AG04449 (cell line): ENCODE data around the gene RNF222.
"Not testable (repeated sequence)": the region's sequence is repeated elsewhere in the genome, so short reads cannot be mapped to it uniquely, and the experiment has no call there.

Source experiments
- CTCF ChIA-PET: fragments of 350-600 bp; formaldehyde crosslinking; extraction: SDS; loops from one replicate; lab custom pipeline; 2021; ENCODE audit warnings: antibody characterized with exemption; lab: Yijun Ruan, JAX
- POLR2A ChIA-PET: fragments of 400-600, 350-600 bp; formaldehyde crosslinking; extraction: SDS; loops from one replicate; lab custom pipeline; 2020; ENCODE audit warnings: antibody characterized with exemption, inconsistent platforms; lab: Yijun Ruan, JAX
- DNase-seq: peaks from one replicate; pipeline ENCODE4 v3.0.0-alpha.2; 2010; ENCODE audit warnings: low read depth, low spot score
- H3K4me3 ChIP-seq: 2 replicates; pipeline ENCODE4 v1.5.1; 2011; ENCODE audit warnings: low read depth, mild to moderate bottlenecking, control low read depth, low read length
- TF ChIP-seq, protein P1 (sequence below): IDR thresholded peaks from one replicate; pipeline ENCODE4 v1.5.1; 2011; ENCODE audit warnings: mild to moderate bottlenecking, moderate library complexity, low read length, control low read depth, inconsistent platforms; ENCODE audit not compliant: insufficient read depth; ENCODE audit errors: missing control alignments

The RNF222 gene

GRCh38 chr17:8376271-8377067 is 21.2 kb downstream of the RNF222 start, which contains the start of gene KRABD2:
KRABD2 (minus strand) TSS chr17:8376704.
- TF ChIP-seq, protein P1, sequence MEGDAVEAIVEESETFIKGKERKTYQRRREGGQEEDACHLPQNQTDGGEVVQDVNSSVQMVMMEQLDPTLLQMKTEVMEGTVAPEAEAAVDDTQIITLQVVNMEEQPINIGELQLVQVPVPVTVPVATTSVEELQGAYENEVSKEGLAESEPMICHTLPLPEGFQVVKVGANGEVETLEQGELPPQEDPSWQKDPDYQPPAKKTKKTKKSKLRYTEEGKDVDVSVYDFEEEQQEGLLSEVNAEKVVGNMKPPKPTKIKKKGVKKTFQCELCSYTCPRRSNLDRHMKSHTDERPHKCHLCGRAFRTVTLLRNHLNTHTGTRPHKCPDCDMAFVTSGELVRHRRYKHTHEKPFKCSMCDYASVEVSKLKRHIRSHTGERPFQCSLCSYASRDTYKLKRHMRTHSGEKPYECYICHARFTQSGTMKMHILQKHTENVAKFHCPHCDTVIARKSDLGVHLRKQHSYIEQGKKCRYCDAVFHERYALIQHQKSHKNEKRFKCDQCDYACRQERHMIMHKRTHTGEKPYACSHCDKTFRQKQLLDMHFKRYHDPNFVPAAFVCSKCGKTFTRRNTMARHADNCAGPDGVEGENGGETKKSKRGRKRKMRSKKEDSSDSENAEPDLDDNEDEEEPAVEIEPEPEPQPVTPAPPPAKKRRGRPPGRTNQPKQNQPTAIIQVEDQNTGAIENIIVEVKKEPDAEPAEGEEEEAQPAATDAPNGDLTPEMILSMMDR: peak; percentile 90
- ChIA-PET CTCF (interaction anchor here (0.6 to 3.0 kb wide), 21 partner anchors 11 to 409 kb away, joined by 3 to 23 read pairs (median 4); partner anchors contain the start of gene SLC25A35), POLR2A (interaction anchor here (0.7 to 2.2 kb wide), 4 partner anchors 10 to 226 kb away, joined by 3 to 7 read pairs (median 3); partner anchors contain the start of gene RANGRF)
- DNase-seq: no peak
- peak within 1 kb of the TSS; percentile 83 for H3K4me3 ChIP-seq

DNA sequence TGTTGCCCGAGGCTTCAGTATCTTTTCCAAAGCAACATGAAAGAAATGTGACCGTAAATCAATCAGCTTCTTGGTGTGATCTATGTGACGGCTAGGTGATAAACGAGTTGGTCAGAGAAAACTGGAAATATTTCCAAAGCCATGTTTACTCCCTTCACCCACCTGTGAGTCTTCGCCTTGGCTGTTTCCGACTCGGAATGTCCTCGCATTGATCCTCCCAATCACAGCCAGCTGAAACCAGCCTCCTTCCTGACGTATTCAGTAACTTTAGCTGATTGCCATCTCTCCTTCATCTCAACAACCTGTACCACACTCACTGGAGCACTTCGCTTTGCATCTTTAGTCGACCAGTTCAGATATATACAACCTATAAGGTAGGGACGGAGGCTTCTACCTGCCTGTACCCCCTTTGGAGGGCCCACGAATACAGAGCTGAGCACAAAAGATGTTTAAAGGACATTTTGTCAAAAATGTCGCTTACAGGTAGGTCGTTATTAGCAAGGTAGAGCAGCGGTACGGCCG is 21.8 kb downstream of the RNF222 start:
- TF ChIP-seq, protein P1: no peak
- ChIA-PET CTCF (interaction anchor here (0.6 to 3.0 kb wide), 11 partner anchors 8 to 410 kb away, joined by 3 to 23 read pairs (median 4); no protein-coding TSS in a partner anchor), POLR2A (interaction anchor here (0.7 to 2.2 kb wide), 3 partner anchors 14 to 150 kb away, joined by 3 to 7 read pairs (median 3); partner anchors contain the start of gene RANGRF)
- DNase-seq: no peak
- peak overlapping the region; percentile 83 for H3K4me3 ChIP-seq

DNA sequence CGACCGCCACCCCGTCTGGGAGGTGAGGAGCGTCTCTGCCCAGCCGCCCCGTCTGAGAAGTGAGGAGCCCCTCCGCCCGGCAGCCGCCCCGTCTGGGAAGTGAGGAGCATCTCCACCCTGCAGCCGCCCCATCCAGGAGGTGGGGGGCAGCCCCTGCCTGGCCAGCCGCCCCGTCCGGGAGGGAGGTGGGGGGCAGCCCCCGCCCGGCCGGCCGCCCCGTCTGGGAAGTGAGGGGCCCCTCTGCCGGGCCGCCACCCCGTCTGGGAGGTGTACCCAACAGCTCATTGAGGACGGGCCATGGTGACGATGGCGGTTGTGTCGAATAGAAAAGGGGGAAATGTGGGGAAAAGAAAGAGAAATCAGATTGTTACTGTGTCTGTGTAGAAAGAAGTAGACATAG is 23.8 kb downstream of the RNF222 start:
- POLR2A ChIA-PET, DNase-seq, H3K4me3 ChIP-seq, CTCF ChIA-PET: not testable (repeated sequence)

DNA sequence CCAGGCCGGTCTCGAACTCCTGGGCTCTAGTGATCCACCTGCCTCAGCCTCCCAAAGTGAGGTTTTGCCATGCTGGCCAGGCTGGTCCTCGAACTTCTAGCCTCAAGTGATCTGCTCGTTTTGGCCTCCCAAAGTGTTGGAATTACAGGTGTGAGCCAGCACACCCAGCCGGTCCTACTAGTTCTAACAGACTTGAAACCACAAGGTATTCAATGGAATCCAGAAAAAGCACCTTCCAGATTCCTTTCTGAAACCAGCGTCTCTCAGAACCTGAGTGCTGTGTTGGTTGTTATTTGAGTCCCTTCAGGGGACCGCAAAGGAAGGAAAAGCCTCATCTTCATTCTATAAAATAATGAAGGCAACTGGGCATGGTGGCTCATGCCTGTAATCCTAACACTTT is 25.2 kb downstream of the RNF222 start:
- DNase-seq: no peak
- TF ChIP-seq, protein P1: no peak
- ChIA-PET POLR2A (no interaction called here), CTCF (no interaction called here)
- no peak overlapping the region for H3K4me3 ChIP-seq

GRCh38 chr17:8371786-8372185 is 25.8 kb downstream of the RNF222 start:
- ChIA-PET CTCF (interaction anchor here (2.7 kb wide), 1 partner anchor 11 kb away, joined by 18 read pairs; the partner anchor contains the start of gene RPL26), POLR2A (no interaction called here)
- TF ChIP-seq, protein P1: no peak
- H3K4me3 ChIP-seq: no peak overlapping the region
- DNase-seq: no peak

DNA sequence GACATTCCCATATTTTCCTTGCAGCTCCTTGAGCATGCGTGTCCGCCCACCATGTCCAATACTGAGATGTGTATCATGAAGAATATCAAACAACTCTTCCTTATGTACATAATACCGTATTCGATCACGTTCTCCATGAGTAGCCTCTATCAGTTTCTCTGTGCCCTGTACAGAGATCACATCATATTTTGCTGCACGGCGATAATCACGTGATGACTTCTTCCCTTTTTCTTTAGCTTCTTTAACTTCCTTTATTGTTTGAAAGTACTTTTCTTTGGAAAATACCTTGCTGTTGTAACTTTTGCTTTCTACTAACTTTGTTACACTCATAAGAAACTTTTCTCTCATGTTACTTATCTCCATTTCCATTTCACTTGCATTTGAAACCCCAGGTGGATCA is 27.7 kb downstream of the RNF222 start:
- POLR2A ChIA-PET: no interaction called here
- DNase-seq: no peak
- CTCF ChIA-PET: interaction anchor here (1.0 to 2.7 kb wide), 3 partner anchors 8 to 69 kb away, joined by 3 to 18 read pairs (median 4); partner anchors contain the start of gene RPL26
- no peak overlapping the region for H3K4me3 ChIP-seq
- TF ChIP-seq, protein P1: no peak
